Stomach (tissue), 4 donors: ENCODE results near the gene AGAP1.

Experiments used
- CTCF ChIP-seq, 7 experiments: fragments of 450-650 bp in 4 of 7; fragments of 200-600 bp in 3 of 7; sonication (generic) in 3 of 7; IDR thresholded peaks; one replicate each; pipeline ENCODE4 v1.5.1; 2016 to 2019; ENCODE audit warnings: antibody characterized with exemption in 7 of 7, control low read depth in 2 of 7, mild to moderate bottlenecking in 1 of 7
- EP300 ChIP-seq: sonication (generic); formaldehyde crosslinking; IDR thresholded peaks from one replicate; pipeline ENCODE4 v1.6.1; 2017; ENCODE audit warnings: antibody characterized with exemption
- POLR2A ChIP-seq, 4 donors: fragments of 450-650 bp; IDR thresholded peaks; one replicate each; pipeline ENCODE4 v1.6.1; 2016; ENCODE audit warnings: antibody characterized with exemption in 4 of 4, control low read depth in 2 of 4, mild to moderate bottlenecking in 1 of 4, moderate library complexity in 1 of 4
- POLR2AphosphoS5 ChIP-seq, 3 donors: sonication (generic); formaldehyde crosslinking; IDR thresholded peaks; one replicate each; pipeline ENCODE4 v1.6.1; 2016; ENCODE audit warnings: antibody characterized with exemption in 3 of 3

GRCh38 chr2:236171680-236172254, 677.9 kb downstream of the AGAP1 start:
- TF ChIP-seq EP300 = no peak
- no peak for TF ChIP-seq CTCF (IDR thresholded peaks at IDR 0.05)
- TF ChIP-seq POLR2A (IDR thresholded peaks at IDR 0.05) = no peak
- TF ChIP-seq POLR2AphosphoS5 (IDR thresholded peaks at IDR 0.05) = no peak
